OCI-LY1 (cell line): ENCODE results near the gene LRFN4.

ENCODE experiments used
- H2AFZ ChIP-seq: fragments of 200-600 bp; sonication (generic), shearing (Covaris generic); 2 replicates; pipeline ENCODE4 v1.6.0; 2014; ENCODE audit warnings: antibody characterized with exemption, mild to moderate bottlenecking, low read length
- H3F3A ChIP-seq: fragments of 200-600 bp; sonication (generic), shearing (Covaris generic); 2 replicates; pipeline ENCODE4 v1.6.0; 2014; ENCODE audit warnings: mild to moderate bottlenecking, antibody characterized with exemption, low read length, moderate library complexity; ENCODE audit not compliant: insufficient read depth
- H3K27ac ChIP-seq: fragments of 200-600 bp; sonication (generic); 2 replicates; pipeline ENCODE4 v1.5.1; 2014; ENCODE audit warnings: low read length, mixed run types, mild to moderate bottlenecking, low read depth; ENCODE audit not compliant: poor library complexity, severe bottlenecking
- H3K27me3 ChIP-seq: fragments of 200-600 bp; sonication (generic); 2 replicates; pipeline ENCODE4 v1.6.0; 2014; ENCODE audit warnings: antibody characterized with exemption, mild to moderate bottlenecking, low read length, moderate library complexity; ENCODE audit not compliant: insufficient read depth
- H3K36me3 ChIP-seq: fragments of 200-600 bp; sonication (generic); 2 replicates; pipeline ENCODE4 v1.6.1; 2014; ENCODE audit warnings: mild to moderate bottlenecking, antibody characterized with exemption, low read length, moderate library complexity, mixed read lengths; ENCODE audit not compliant: insufficient read depth
- H3K4me1 ChIP-seq: fragments of 200-600 bp; sonication (generic); 2 replicates; pipeline ENCODE4 v1.5.1; 2014; ENCODE audit warnings: mild to moderate bottlenecking, low read length, moderate library complexity; ENCODE audit not compliant: insufficient read depth, severe bottlenecking
- H3K4me2 ChIP-seq: fragments of 200-600 bp; sonication (generic), shearing (Covaris generic); 2 replicates; pipeline ENCODE4 v1.6.1; 2014; ENCODE audit warnings: low read length
- H3K4me3 ChIP-seq: fragments of 200-600 bp; sonication (generic); 2 replicates; pipeline ENCODE4 v1.5.1; 2014; ENCODE audit warnings: low read length, low read depth, mild to moderate bottlenecking, mixed read lengths; ENCODE audit not compliant: poor library complexity, severe bottlenecking
- H3K79me2 ChIP-seq: fragments of 200-600 bp; shearing (Covaris generic); 2 replicates; pipeline ENCODE4 v1.6.1; 2016; ENCODE audit warnings: mixed run types, low read length, mixed read lengths; ENCODE audit not compliant: insufficient read depth
- H3K9ac ChIP-seq: fragments of 200-600 bp; sonication (generic), shearing (Covaris generic); 2 replicates; pipeline ENCODE4 v1.6.1; 2014; ENCODE audit warnings: mild to moderate bottlenecking, low read length, mixed read lengths
- H3K9me2 ChIP-seq: fragments of 200-600 bp; sonication (generic), shearing (Covaris generic); 2 replicates; pipeline ENCODE4 v1.6.1; 2014; ENCODE audit warnings: low read depth, mild to moderate bottlenecking, low read length, mixed read lengths
- H3K9me3 ChIP-seq: fragments of 200-600 bp; shearing (Covaris generic); 2 replicates; pipeline ENCODE4 v1.6.1; 2014; ENCODE audit warnings: low read length, mixed read lengths
- H4K20me1 ChIP-seq: fragments of 200-600 bp; sonication (generic), shearing (Covaris generic); 2 replicates; pipeline ENCODE4 v1.6.0; 2016; ENCODE audit warnings: mild to moderate bottlenecking, low read length; ENCODE audit not compliant: insufficient read depth
- CTCF ChIP-seq: fragments of 200-600 bp; sonication (generic), shearing (Covaris generic); IDR thresholded peaks from 2 replicates; pipeline ENCODE4 v1.5.1; 2017; ENCODE audit warnings: mild to moderate bottlenecking, antibody characterized with exemption, low read length, moderate library complexity, mixed read lengths
- EZH2 ChIP-seq: fragments of 200-600 bp; sonication (generic), shearing (Covaris generic); IDR thresholded peaks from 2 replicates; pipeline ENCODE4 v1.8.0; 2017; ENCODE audit warnings: borderline replicate concordance, mixed run types, mild to moderate bottlenecking, antibody characterized with exemption, low read length, moderate library complexity, mixed read lengths

LRFN4 gene

GRCh38 chr11:66886671-66887221 lies 29.9 kb downstream of the LRFN4 start:
- Histone ChIP-seq H2AFZ (no peak overlapping the region), H3K9me2 (no peaks in the 10 kb centered on the region), H3K9ac (no peak overlapping the region), H3K36me3 (no peaks in the 10 kb centered on the region), H3K27ac (no peak overlapping the region), H3K79me2 (no peaks in the 10 kb centered on the region), H3K4me3 (no peak overlapping the region), H3K9me3 (no peaks in the 10 kb centered on the region), H3K4me2 (no peak overlapping the region), H4K20me1 (no peaks in the 10 kb centered on the region), H3K4me1 (no peaks in the 10 kb centered on the region), H3F3A (no peaks in the 10 kb centered on the region), H3K27me3 (peaks cover 4% of the 10 kb centered on the region; the same call in 1 of the 2 replicates)
- TF ChIP-seq EZH2 (no peak), CTCF (no peak)

- no peaks in the 10 kb centered on the region for H3K4me1 ChIP-seq
- no peaks in the 10 kb centered on the region for H3K36me3 ChIP-seq
- TF ChIP-seq EZH2 (no peak), CTCF (no peak)
- H3K9me3 ChIP-seq = no peaks in the 10 kb centered on the region
- H3K4me2 ChIP-seq = no peak overlapping the region
- H3K79me2 ChIP-seq = no peaks in the 10 kb centered on the region
- H3K27me3 ChIP-seq = peaks cover 6% of the 10 kb centered on the region; the same call in 1 of the 2 replicates
- no peak overlapping the region for H3K27ac ChIP-seq
- no peaks in the 10 kb centered on the region for H3K9me2 ChIP-seq
- H3F3A ChIP-seq = no peaks in the 10 kb centered on the region
- H2AFZ ChIP-seq = no peak overlapping the region
- H4K20me1 ChIP-seq = no peaks in the 10 kb centered on the region
- no peak overlapping the region for H3K9ac ChIP-seq
- no peak overlapping the region for H3K4me3 ChIP-seq
These were observed 30.7 kb downstream of the LRFN4 start for GRCh38 chr11:66887526-66887925.

GRCh38 chr11:66888282-66888681 lies 31.4 kb downstream of the LRFN4 start:
- H3K79me2 ChIP-seq = no peaks in the 10 kb centered on the region
- peaks cover 6% of the 10 kb centered on the region; the same call in 1 of the 2 replicates for H3K27me3 ChIP-seq
- no peaks in the 10 kb centered on the region for H3K9me3 ChIP-seq
- H2AFZ ChIP-seq = no peak overlapping the region
- no peak overlapping the region for H3K27ac ChIP-seq
- H4K20me1 ChIP-seq = no peaks in the 10 kb centered on the region
- H3K9ac ChIP-seq = no peak overlapping the region
- H3K4me3 ChIP-seq = no peak overlapping the region
- H3K4me1 ChIP-seq = no peaks in the 10 kb centered on the region
- H3K9me2 ChIP-seq = no peaks in the 10 kb centered on the region
- H3K4me2 ChIP-seq = no peak overlapping the region
- H3F3A ChIP-seq = no peaks in the 10 kb centered on the region
- no peak for TF ChIP-seq CTCF
- TF ChIP-seq EZH2 = no peak
- no peaks in the 10 kb centered on the region for H3K36me3 ChIP-seq
